Measurements from ENCODE around the gene PLK5. TPM values are rescaled to one million over a fixed set of nuclear protein-coding genes. Genes with fewer than 3 reads are reported as not detected.
"Not testable (repeated sequence)": the region's sequence is repeated elsewhere in the genome, so short reads cannot be mapped to it uniquely, and the experiment has no call there.

The PLK5 gene, protein sequence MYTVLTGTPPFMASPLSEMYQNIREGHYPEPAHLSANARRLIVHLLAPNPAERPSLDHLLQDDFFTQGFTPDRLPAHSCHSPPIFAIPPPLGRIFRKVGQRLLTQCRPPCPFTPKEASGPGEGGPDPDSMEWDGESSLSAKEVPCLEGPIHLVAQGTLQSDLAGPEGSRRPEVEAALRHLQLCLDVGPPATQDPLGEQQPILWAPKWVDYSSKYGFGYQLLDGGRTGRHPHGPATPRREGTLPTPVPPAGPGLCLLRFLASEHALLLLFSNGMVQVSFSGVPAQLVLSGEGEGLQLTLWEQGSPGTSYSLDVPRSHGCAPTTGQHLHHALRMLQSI
- not detected for total RNA-seq

GRCh38 chr19:1523412-1524286 lies at the start of gene PLK5:
PLK5 (plus strand) TSS chr19:1524077; CDS start chr19:1526997, 2,920 bp downstream.
- no peak for DNase-seq

- DNase-seq, result no peak
These were observed 49.0 kb upstream of the PLK5 start for GRCh38 chr19:1474765-1475351.

DNA sequence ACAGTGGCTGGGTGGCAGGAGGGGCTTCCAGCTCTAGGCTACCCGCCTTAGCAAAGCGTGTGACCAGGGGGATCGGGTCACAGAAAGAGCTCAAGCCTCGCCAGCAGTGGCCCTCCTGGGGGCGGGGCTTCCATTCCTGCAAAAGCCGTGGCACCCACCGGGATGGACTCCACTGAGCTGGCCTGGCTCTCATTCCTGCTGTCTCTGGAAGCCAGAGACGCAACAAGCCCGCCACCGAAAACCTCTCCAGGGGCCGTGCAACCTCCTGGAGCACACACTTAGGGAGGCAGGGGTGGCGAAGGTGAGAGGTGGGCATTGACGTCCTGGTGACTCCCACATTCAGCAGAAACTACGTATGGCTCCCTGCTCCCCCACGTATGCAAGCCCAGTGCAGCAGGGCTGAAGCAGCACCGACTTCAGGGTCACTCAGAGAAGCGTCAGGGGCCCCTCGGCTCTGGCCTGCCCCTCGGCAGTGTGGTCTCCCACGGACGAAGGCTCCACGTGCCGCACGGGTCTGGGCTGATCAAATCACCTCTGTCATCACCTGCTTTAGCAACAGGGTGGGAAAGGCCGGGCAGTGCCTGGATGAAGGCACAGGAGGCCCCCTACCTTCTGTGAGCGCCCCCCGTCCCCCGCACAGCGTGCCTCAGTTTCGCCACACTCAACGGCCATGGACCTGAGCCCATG lies 48.0 kb upstream of the PLK5 start:
- DNase-seq, result no peak

DNA sequence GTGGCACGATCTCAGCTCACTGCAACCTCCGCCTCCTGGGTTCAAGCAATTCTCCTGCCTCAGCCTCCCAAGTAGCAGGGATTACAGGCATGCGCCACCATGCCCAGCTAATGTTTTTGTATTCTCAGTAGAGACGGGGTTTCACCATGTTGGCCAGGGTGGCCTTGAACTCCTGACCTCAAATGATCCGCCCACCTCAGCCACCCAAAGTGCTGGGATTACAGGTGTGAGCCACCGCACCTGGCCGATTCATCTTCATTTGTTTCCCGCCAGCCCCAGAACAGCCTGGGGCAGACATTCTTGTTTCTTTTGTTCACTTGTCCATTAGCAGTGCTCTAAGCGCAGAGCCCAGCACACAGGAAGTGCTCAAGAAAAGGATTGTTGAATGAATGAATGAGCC lies 46.8 kb upstream of the PLK5 start:
- DNase-seq, result not testable (repeated sequence)

- peak; percentile 86 for DNase-seq
These were observed 44.8 kb upstream of the PLK5 start, which contains the start of gene C19orf25 for GRCh38 chr19:1478934-1479707. C19orf25 (minus strand) TSS chr19:1479215; CDS start chr19:1478903, 312 bp downstream.

DNA sequence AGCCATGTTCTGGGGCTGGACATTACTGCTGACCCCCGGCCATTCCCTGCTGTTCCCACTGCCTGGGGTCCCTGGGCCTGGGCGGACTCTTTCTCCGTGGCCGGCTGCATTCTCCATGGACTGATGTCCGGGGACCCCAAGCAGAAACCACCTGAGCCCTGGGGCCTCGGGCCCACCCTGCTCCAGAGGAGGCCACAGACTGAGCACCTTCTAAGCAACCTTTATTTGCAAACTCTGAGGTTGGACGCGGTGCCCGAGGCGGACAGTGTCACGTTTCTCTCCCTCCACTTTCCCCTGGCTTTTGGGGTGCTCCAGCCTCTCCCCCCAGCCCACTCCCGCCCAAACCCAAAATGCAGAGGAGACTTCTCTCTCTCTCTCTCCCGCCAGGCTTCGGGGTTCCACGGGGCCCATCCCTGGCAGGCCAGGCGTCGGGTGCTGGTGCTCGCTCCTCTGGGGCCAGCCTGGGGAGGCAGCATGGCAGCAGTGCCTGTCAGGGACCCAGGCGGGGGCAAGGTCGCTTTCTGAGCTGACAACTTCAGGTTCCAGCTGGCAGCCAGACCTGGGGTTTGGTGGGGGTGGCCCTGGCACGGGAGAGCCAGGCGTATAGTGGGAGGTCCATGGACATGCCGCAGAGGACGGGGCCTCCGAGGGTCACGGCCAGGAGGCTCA lies 42.5 kb upstream of the PLK5 start:
- DNase-seq, result no peak

DNA sequence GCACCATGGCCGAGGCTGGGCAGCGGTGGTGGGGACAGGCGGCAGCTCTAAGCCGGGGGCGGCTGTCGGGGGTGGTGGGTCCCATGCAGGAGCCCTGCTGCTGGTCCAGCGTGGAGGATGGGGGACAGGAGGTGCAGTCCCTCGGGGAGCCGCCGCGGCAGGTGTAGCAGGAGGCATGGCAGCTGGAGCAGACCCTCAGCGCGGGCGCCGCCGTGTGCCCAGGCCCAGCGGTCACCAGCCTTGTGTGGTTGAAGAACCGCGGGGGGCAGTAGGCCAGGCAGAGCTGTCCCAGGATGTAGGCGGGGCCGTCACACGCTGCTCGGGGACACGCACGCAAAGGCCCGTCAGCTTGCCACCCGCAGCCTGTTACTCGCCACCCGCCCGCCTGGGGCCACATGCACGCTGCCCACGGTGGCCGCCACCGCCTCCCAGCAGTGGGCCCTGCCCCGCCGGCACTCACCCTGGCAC lies 42.0 kb upstream of the PLK5 start:
- DNase-seq, result no peak

DNA sequence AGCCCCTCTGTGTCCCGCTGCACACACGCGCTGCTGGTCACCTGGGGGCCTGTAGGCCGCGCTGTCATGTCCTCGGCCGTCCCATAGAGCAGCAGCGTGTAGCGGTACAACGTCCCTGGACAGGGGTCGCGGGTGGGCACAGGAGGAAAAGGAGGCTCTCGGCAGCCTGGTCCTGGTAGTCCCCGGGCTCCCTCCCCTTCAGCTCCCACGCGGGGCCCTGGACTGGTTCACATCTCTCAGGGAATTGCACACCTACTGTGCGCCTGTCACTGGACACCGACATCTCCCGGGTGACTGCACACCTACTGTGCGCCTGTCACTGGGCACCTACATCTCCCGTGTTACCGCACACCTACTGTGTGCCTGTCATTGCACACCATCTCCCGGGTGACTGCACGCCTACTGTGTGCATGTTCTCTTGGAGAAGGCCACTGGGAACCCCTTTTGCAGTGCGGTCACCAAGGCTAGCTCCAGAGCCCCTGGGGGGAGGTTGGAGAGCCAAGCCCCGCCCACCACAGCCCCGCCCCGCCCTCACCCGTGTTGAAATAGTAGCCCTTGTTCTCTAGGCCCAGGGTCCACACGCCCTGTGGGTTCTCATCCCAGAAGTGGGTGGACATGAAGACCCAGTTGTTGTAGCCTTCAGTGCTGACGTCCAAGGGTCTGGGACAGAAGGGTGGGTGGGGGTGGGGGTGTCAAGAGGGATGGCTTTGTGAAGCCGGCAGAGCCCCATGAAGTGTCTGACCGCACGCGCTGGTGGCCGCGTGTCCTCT lies 41.3 kb upstream of the PLK5 start:
- no peak for DNase-seq

DNA sequence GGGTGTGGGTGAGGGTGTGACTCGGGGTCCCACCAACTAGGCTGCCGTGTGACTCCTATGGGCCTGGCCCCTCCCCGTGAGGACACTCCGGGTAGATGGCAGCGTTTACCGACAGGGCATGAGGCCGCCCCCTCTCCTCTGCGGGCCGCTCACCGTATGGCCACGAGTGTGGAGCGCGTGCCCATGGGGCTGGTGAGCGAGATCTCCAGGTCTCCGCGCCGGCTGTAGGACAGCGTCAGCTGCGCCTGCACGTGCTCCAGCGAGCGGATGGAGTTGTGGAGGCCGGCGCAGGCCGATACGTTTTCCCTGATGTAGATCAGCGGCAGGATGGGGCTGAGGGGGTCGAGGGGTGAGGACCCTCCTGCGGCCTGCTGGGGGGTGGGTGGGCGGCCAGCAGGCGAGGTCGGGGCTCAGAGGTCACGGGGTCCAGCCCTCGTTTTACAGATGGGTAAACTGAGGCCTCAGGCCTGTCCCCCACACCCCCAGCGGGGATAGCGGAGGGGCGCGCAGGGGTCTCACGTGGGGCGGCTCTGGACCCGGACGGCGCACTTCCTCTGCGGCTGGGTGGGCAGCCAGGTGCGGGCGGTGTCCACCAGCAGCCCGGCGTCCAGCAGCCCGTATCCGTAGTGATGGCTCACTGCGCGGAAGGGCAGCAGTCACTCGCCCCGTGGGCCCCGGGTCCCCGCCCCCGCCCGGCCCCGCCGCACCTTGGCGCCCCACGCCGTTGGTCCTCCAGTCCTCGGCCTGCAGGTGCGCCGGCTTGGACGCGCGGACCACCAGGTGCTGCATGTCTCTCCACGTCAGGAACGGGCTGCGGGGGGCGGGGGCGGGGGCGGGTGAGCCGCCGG lies 40.5 kb upstream of the PLK5 start:
- DNase-seq, result no peak

DNA sequence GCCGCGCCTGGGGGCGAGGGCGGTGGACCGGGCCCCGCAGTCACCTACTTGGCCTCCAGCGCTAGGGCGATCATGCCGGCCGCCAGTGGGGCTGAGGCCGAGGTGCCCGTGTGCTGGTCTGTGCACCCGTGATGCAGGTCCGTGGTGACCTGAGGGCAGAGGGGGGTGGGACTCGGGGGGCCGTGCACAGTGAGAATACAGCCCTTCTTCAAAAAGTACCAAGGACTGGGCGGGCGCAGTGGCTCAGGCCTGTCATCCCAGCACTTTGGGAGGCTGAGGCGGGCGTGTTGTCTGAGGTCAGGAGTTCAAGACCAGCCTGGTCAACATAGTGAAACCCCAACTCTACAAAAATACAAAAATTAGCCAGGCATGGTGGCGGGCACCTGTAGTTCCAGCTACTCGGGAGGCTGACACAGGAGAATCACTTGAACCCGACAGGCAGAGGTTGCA lies 39.9 kb upstream of the PLK5 start:
- DNase-seq, result no peak

DNA sequence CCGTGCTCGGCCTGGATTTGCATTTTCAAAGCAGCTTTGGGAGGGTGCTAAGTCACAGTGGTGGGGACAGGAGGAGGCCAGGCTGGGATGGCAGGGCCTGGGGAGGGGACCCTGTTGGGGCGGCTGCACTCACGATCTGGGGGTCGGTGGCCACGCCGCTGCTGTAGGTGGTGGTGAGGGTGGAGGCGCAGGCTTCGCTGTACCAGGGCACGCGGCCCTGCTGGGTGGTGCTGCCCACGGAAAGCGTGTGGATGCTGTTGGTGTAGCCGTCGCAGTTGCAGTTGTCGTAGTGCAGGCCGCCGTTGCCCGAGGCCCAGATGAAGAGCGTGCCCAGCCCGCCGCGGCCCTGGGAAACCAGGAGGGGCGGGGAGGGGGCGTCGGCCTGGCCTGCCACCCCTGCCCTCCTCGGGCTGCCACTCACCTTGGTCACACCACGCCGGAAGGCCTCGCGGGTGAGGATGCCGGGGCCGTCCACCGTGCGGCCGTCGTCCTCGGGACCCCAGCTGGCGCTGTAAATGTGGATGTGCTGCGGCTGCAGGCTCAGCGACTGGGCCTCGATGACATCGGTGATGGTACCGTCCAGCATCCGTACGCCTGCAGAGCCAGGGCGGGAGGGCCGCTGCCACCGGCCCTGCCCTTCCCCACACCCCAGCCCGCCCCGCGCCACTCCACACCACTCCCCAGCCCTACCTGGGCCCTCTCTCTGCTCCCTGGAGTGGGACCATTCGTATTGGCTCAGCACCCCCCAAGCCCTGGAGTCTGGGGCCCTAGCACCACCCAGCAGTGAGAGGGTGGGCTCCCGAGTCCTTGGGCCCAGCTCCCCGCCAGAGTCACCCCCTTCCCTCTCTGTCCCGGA lies 36.9 kb upstream of the PLK5 start:
- DNase-seq, result no peak

GRCh38 chr19:1487576-1488281 lies 36.1 kb upstream of the PLK5 start:
- DNase-seq, result no peak

DNA sequence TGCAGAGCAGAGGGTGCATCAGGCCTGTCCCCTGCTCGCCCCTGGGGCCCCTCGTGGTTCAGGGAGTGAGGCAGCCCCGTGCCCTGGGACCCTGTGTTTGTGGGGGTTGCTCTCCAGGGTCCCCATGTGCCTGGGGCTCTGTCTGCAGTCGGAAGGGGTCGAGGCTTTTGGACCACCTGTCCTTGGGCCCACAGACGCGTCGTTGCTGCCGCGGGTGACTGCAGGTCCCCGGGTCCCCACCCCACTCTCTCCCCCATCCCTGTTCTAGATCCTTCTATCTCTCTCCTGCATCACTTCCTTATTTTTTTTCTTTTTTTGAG lies 35.6 kb upstream of the PLK5 start:
- DNase-seq, result no peak

DNA sequence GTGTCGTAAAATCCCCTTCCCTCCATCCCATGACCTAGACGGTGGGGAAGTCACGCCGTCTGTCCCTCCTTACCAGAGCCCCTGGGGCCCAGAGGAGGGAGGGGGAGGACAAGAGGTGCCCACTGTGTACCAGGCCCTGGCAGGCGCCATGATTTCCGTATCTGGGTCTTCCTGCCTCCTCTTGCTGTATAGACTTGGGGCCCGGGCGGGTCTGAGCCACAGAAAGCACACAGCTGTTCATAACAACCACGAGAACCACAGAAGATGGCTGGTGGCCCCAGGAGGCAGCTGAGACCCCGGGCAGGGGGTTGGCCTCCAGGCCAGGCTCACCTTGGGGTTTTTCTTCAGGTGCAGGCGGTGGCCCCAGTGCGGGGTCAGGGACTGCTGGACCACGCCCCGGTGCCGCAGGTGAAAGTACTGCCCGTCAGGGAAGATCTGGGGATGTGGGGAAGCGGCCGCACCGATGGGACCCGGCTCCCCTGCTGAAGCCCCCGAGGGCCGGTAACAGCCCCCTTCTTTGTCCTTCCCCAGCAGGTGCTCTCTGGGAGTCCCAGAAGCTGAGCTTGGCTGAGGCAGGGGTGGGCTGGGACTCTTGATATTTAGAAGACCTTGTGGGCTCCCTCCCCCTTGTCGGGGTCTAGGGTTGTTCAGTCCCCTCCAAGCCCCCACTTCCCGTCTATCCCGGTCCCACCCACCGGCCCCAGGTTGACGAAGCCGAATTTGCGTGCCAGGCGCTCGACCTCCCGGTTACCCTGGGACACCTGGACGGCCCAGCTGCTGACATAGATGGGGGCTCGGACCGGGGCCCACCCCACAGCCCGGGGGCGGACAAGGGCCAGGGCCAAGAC lies 34.2 kb upstream of the PLK5 start:
- DNase-seq, result no peak

DNA sequence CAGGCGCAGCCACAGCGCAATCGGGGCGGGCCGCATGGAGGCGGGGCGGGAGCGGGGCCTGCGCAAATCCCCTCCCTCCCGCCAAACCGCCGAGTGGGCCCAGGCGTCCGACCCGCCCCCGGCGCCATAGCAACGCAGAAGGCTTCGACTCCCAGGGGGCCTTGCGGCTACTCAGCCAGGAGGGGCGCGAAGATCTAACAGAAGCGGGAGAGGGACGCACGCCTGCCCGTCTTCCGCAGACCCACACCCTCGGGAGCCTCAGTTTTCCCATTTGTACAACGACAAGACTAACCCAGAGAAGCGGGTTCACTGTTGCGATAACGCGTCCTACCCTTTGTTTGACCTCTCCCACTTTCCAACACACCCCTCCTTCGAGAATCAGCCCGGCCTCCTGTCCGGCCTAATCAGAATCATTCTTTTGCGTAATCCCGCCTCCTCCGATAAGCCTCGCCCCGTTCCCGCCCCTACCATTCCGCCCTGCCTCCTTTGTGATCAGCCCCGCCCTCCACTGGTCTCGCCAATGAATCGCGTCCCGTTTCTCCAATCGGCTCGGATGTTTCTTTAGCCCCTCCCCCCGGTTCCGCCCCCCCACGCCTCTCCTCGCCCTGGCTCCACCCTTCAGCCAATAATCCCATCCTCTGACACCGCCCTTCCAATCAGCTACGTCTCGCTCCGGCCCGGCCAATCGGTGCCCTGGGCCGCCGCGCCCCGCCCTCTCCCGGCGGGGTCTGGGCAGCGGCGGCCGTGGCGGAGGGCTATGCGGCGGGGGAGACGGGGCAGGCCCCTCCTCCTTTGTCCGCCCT lies 33.4 kb upstream of the PLK5 start, which contains the start of gene PCSK4:
PCSK4 (minus strand) TSS at position 40 of the 803 bp plus-strand sequence; CDS start at position 36, 4 bp downstream.
- peak; percentile 93 for DNase-seq
